Uterus (tissue), 2 donors: ENCODE measurements around the gene C1QTNF6.

Experiments used
- CTCF ChIP-seq, 4 experiments: fragments of 200-600 bp in 2 of 4; fragments of 450-650 bp in 2 of 4; sonication (generic) in 2 of 4; IDR thresholded peaks; one replicate each; pipeline ENCODE4 v1.5.1; 2016 to 2019; ENCODE audit warnings: antibody characterized with exemption in 4 of 4, mild to moderate bottlenecking in 2 of 4, moderate library complexity in 1 of 4
- POLR2A ChIP-seq, 2 donors: fragments of 450-650 bp; IDR thresholded peaks; one replicate each; pipeline ENCODE4 v1.6.1; 2016; ENCODE audit warnings: antibody characterized with exemption in 2 of 2, mild to moderate bottlenecking in 1 of 2, moderate library complexity in 1 of 2

DNA sequence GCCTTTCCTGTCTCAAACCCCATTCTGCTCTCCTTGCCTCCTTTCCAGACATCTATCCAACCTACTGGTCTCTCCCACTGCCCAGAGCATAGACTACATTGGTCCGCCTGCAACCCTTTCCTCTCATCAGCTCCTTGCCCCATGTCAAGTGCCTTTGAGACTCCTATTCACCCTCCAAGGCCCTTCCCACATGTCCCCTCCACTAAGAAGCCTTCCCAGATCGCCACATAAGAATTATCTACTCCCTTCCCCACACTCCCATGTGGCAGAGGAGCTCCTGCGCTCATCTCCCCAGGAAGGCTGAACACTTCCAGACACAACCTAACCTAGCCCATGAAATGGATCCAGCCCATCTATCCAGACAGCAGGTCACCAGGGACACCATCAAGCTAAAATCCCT is 10.3 kb downstream of the C1QTNF6 start:
- TF ChIP-seq POLR2A (IDR thresholded peaks at IDR 0.05) = no peak
- no peak for TF ChIP-seq CTCF (IDR thresholded peaks at IDR 0.05)
